PC-3 (cell line): ENCODE data around the gene MSTO1.

Experiments used
- CTCF ChIP-seq: fragments of 300-600 bp; sonication (generic); conservative IDR thresholded peaks from 2 replicates; pipeline ENCODE4 v1.5.1; 2017; ENCODE audit warnings: antibody characterized with exemption, low read depth, mild to moderate bottlenecking, low read length
- EZH2phosphoT487 ChIP-seq: fragments of 300-600 bp; sonication (generic); IDR thresholded peaks from 2 replicates; pipeline ENCODE4 v1.6.1; 2018; ENCODE audit warnings: mild to moderate bottlenecking, antibody characterized with exemption, low read length, borderline replicate concordance

GRCh38 chr1:155645648-155646047 is 35.6 kb downstream of the MSTO1 start:
- no peak for TF ChIP-seq CTCF
- no peak for TF ChIP-seq EZH2phosphoT487
